OCI-LY3 (cell line): ENCODE results near the gene TMEM37.

Experiments
- CTCF ChIP-seq: fragments of 200-600, 300-600 bp; sonication (generic); IDR thresholded peaks from 2 replicates; pipeline ENCODE4 v1.5.1; 2014; ENCODE audit warnings: antibody characterized with exemption, low read length, low read depth
- EZH2phosphoT487 ChIP-seq: fragments of 200-600 bp; shearing (Covaris generic); IDR thresholded peaks from 2 replicates; pipeline ENCODE4 v1.6.1; 2018; ENCODE audit warnings: antibody characterized with exemption, mixed run types, low read depth

- no peak for TF ChIP-seq CTCF
- TF ChIP-seq EZH2phosphoT487: no peak
Observed at GRCh38 chr2:119433636-119434327, 2.1 kb downstream of the TMEM37 start.
